Mesothelial cell of epicardium (in vitro differentiated cells): ENCODE results near the gene MTCH2. TPM values are rescaled to one million over a fixed set of nuclear protein-coding genes. Genes with fewer than 3 reads are reported as not detected.

Source experiments
- DNase-seq, 2 experiments: peaks; one replicate each; pipeline ENCODE4 v3.0.0; 2021; ENCODE audit warnings: low spot score in 2 of 2; ENCODE audit not compliant: unreplicated experiment in 2 of 2
- H3K27ac Mint-ChIP-seq: 2 replicates; pipeline ENCODE4 v1.8.0; 2021; ENCODE audit warnings: mixed read lengths
- H3K27me3 Mint-ChIP-seq: 2 replicates; pipeline ENCODE4 v1.8.0; 2021; ENCODE audit warnings: low read depth, mixed read lengths
- H3K36me3 Mint-ChIP-seq: 2 replicates; pipeline ENCODE4 v1.8.0; 2021; ENCODE audit warnings: mixed read lengths
- H3K4me1 Mint-ChIP-seq: 2 replicates; pipeline ENCODE4 v1.8.0; 2021; ENCODE audit warnings: mixed read lengths
- H3K4me3 Mint-ChIP-seq: 2 replicates; pipeline ENCODE4 v1.8.0; 2021; ENCODE audit warnings: mild to moderate bottlenecking, moderate library complexity, mixed read lengths
- H3K9me3 Mint-ChIP-seq: 2 replicates; pipeline ENCODE4 v1.8.0; 2021; ENCODE audit warnings: mixed read lengths
- total RNA-seq: library from RNA; stranded (reverse); gene quantifications from 3 replicates; pipeline ENCODE4 v1.2.1, GENCODE V29; 2021
- TF ChIP-seq, protein P1 (sequence below): fragments of 200-600 bp; sonication (generic); IDR thresholded peaks from one replicate; pipeline ENCODE4 v1.5.0; 2021; ENCODE audit warnings: antibody characterized with exemption; ENCODE audit not compliant: unreplicated experiment

The MTCH2 gene
- total RNA-seq, 1 donor from 2014 or later, result 53.5 TPM

GRCh38 chr11:47686151-47686550 lies 43.8 kb upstream of the MTCH2 start:
- Mint-ChIP-seq H3K27me3 (no peaks in the 10 kb centered on the region), H3K27ac (no peak overlapping the region), H3K4me3 (no peak overlapping the region), H3K36me3 (no peaks in the 10 kb centered on the region), H3K9me3 (peaks cover 4% of the 10 kb centered on the region), H3K4me1 (peaks cover 9% of the 10 kb centered on the region)
- no peak for DNase-seq
- TF ChIP-seq, protein P1, sequence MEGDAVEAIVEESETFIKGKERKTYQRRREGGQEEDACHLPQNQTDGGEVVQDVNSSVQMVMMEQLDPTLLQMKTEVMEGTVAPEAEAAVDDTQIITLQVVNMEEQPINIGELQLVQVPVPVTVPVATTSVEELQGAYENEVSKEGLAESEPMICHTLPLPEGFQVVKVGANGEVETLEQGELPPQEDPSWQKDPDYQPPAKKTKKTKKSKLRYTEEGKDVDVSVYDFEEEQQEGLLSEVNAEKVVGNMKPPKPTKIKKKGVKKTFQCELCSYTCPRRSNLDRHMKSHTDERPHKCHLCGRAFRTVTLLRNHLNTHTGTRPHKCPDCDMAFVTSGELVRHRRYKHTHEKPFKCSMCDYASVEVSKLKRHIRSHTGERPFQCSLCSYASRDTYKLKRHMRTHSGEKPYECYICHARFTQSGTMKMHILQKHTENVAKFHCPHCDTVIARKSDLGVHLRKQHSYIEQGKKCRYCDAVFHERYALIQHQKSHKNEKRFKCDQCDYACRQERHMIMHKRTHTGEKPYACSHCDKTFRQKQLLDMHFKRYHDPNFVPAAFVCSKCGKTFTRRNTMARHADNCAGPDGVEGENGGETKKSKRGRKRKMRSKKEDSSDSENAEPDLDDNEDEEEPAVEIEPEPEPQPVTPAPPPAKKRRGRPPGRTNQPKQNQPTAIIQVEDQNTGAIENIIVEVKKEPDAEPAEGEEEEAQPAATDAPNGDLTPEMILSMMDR, result no peak

DNA sequence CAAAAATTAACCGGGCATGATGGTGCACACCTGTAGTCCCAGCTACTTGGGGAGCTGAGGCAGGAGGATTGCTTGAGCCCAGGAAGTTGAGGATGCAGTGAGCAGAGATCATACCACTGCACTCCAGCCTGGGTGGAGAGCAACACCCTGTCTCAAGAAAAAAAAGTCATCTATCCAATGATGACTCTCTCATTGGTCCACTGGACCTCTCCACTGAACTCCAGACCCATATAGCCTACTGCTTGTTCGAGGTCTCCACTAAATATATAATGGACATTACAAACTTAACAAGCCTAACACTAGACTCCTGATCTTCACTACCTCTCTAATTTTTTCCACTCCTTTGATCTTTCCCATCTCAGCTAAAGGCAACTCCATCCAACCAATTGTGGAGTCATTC lies 33.5 kb upstream of the MTCH2 start:
- Mint-ChIP-seq H3K9me3 (no peaks in the 10 kb centered on the region), H3K36me3 (no peaks in the 10 kb centered on the region), H3K27ac (no peak overlapping the region), H3K4me3 (no peak overlapping the region), H3K27me3 (no peaks in the 10 kb centered on the region), H3K4me1 (no peaks in the 10 kb centered on the region)
- TF ChIP-seq, protein P1, result no peak
- no peak for DNase-seq

- no peaks in the 10 kb centered on the region for H3K27me3 Mint-ChIP-seq
- TF ChIP-seq, protein P1, result no peak
- H3K27ac Mint-ChIP-seq, result no peak overlapping the region
- no peaks in the 10 kb centered on the region for H3K9me3 Mint-ChIP-seq
- peaks cover 8% of the 10 kb centered on the region for H3K4me1 Mint-ChIP-seq
- H3K4me3 Mint-ChIP-seq, result no peak overlapping the region
- no peak for DNase-seq
- H3K36me3 Mint-ChIP-seq, result no peaks in the 10 kb centered on the region
Measured at GRCh38 chr11:47672283-47672730, 29.9 kb upstream of the MTCH2 start.

DNA sequence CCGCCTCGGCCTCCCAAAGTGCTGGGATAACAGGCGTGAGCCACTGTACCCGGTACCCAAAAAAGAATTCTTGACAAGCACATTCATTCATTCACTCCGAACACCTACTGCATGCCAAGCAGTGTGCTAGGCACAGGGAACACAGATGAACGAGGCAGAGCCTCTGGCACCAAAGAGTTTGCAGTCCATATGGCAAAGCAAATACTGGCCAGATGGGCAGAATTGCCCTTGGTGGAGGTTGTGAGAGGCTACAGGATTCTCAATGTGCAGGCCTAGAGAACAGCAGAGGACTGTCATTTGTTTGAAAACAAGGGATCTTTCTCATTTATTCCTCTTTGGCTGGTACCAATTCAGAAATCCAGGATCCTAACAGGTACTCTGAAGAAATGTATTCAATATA lies 27.5 kb upstream of the MTCH2 start:
- Mint-ChIP-seq H3K9me3 (no peaks in the 10 kb centered on the region), H3K27me3 (no peaks in the 10 kb centered on the region)

GRCh38 chr11:47668665-47669064 lies 26.3 kb upstream of the MTCH2 start:
- no peak for DNase-seq
- Mint-ChIP-seq H3K27ac (no peak overlapping the region), H3K9me3 (no peaks in the 10 kb centered on the region), H3K4me3 (no peak overlapping the region), H3K4me1 (peaks cover 16% of the 10 kb centered on the region), H3K36me3 (no peaks in the 10 kb centered on the region), H3K27me3 (no peaks in the 10 kb centered on the region)
- TF ChIP-seq, protein P1, result no peak

More for the DNA sequence above, 27.5 kb upstream of the MTCH2 start:
- Mint-ChIP-seq H3K27ac (no peak overlapping the region), H3K4me1 (peaks cover 16% of the 10 kb centered on the region), H3K4me3 (no peak overlapping the region), H3K36me3 (no peaks in the 10 kb centered on the region)
- no peak for DNase-seq
- TF ChIP-seq, protein P1, result no peak

DNA sequence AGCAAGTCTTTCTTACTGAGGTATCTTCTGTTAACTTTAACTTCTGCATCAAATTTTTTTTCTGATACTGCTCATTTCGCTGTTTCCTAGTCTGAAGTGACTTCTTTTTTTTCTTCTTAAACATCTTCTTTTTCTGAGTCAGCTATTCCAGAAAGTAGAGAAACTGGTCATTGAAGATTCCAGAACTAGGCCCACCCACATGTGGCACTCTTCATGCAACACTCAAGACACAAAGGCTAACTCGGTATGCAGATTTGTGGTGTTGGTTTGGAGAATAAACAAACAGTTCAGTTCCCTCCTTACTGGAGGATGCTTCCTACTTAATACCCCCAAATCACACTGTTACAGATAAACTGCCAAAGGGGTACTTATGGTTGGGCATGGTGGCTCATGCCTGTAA lies 25.2 kb upstream of the MTCH2 start:
- H3K4me1 Mint-ChIP-seq, result peaks cover 16% of the 10 kb centered on the region

More for the DNA sequence above, 25.2 kb upstream of the MTCH2 start:
- Mint-ChIP-seq H3K4me3 (no peak overlapping the region), H3K27ac (peak overlapping the region; percentile 8), H3K27me3 (no peaks in the 10 kb centered on the region), H3K9me3 (no peaks in the 10 kb centered on the region), H3K36me3 (no peaks in the 10 kb centered on the region)
- DNase-seq, result no peak
- TF ChIP-seq, protein P1, result no peak
